ENCODE measurements around the gene CEP85L.

Gene CEP85L

DNA sequence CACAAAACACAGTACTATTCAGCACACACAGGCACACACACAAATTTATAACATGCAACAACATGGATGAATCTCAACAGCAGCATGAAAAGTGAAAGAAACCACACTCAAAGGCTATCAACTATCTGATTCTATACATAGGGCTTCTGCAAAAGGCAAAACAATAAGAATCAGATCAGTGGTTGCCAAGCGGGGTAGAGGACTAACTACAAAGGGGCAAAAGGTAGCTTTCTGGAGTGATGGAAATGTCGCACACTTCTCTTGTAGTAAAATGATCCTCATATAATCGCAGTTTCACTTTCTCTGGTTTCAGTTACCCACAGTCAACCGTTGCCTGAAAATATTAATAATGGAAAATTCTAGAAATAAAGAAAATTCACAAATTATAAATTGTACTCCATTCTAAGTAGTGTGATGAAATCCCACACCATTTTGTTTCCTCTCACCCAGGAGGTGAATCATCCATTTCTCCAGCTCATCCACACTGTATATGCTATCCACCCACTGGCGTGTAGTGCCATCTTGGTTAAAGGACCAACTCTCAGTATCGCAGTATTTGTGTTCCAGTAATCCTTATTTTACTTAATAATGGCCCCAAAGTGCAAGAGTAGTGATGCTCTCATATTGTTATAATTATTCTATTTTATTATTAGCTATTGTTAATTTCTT lies 116.1 kb downstream of the CEP85L start:
- no peak for DNase-seq

DNA sequence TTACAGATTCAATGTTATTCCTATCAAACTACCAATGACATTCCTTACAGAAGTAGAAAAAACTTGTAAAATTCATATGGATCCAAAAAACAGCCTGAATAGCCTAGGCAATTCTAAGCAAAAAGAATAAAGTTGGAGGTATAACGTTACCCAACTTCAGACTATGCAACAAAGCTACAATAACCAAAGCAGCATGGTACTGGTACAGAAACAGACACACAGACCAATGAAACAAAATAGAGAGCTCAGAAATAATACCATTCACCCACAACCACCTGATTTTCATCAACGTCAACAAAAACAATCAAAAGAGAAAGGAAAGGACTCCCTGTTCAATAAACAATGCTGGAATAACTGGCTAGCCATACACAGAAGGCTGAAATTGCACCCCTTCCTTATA lies 120.4 kb downstream of the CEP85L start:
- no peak for DNase-seq

DNA sequence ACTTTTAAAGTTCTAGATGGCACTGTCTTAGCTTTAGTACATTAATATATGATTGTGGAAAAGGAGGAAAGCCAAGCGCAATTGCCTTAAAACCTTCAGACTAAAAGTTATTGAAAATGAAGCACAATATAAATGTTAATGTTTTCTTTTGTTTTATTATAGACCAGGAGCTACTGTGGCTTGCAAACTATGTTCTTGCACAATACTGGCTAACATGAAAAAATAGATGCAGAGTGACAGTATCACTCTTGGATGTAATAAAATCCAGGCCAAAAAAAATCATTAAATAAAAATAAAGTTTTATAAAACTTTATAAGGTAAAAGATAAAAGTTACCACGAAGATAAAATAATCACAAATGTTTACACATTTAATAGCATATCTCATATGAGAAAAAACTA lies 121.6 kb downstream of the CEP85L start:
- DNase-seq, result no peak

DNA sequence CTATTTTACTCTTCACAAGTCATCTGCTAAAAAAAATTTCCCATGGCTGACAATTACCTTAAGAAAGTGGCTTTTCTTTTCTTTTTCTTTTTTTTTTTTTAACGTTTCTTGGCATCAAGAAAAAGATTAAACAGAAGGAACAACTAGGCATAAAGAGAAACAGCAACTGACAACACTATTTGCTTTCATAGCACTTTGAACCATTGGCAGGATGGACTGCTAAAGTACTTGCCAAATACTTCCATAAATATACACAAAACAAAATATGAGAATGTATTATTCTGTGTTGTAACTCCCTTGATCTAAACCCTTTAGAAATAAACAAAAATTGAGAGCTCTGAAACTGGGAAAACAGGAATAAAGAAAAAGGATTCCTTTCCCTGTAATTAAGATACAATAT lies 123.3 kb downstream of the CEP85L start:
- DNase-seq, result no peak

DNA sequence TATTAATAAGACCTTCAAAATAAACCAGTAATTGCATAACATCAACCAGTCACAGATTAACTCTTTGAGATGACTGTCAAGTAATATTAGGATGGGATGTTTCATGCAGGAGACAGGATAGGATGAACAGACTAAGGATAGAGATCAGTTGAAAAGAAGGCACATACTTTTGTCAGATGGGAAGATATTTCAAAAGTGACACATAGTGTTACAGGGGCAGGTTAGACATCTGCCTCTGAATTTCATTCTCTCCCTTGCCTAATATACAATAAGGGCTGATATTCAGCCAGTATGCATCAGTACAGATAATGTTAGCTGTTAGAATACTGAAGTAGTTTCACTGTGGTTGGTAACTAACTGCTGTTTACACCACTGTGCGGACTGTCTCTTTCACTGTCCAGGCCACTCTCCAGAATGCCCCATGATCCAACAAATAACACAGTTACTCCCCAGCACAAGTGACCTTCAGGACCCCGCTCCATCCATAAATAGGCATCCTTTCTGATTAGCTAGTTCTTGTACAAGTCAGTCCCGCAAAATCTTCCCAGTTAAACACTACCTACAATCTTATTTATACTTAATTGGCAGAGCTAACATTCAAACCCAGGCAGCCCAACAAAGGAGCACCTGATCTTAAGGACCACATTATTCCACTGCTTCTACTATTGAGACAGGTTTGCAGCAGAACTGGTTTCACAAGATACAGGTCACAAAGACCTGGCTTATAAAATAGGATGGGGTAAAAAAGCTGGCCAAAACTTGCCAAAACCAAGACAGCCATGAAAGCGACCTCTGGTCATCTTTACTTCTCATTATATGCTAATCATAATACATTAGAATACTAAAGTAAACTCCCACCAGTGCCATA lies 125.2 kb downstream of the CEP85L start:
- no peak for DNase-seq

DNA sequence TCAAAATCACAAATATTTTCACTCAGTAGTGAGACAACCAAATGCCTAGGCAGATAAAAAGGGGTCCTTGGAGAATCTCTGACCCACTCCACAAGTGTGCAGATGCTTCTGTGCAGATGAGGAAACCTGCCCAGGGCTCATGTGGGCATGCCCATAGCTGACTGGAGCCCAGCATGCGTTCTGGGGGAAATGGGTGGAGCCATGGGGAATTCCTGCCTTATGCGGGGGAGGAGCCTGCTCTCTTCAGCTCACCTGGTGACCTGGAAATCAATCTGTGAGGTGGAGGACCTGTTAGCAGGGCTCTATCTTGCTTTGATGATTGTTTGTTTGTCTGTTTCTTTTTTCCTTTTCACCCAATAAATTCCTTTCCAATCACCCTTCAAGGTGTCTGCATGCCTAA lies 126.7 kb downstream of the CEP85L start:
- DNase-seq, result no peak

DNA sequence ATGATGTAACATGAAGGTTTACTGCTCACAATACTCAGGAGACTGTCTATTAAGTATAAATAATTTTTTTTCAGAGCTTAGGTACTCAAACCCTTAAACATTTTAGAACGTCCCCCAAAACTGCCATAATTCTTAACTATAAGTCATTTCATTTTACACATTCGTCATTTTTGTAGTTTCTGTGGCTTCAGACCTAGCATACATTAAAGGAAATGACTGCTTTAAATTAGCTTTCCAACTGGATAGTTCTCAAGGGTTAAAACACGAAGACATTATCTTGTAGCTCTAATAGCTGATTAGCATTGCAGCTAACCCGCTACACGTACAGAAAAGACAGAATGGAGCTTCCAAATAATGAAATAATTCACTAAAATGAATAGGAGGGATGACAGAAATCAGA lies 128.2 kb downstream of the CEP85L start:
- no peak for DNase-seq

DNA sequence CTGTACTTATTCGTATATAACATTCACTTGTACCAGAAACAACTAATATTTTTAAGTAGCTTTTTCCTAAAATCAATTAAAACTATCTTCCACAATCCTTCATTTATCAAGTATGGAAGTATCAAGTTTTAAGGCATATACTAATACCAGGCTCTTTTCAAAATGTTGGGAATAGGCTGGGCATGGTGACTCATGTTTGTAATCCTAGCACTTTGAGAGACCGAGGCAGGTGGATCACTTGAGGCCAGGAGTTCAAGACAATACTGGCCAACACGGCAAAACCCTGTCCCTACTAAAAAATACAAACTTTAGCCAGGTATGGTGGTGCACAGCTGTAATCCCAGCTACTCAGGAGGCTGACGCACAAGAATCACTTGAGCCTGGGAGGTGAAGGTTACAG lies 129.0 kb downstream of the CEP85L start:
- DNase-seq, result no peak

DNA sequence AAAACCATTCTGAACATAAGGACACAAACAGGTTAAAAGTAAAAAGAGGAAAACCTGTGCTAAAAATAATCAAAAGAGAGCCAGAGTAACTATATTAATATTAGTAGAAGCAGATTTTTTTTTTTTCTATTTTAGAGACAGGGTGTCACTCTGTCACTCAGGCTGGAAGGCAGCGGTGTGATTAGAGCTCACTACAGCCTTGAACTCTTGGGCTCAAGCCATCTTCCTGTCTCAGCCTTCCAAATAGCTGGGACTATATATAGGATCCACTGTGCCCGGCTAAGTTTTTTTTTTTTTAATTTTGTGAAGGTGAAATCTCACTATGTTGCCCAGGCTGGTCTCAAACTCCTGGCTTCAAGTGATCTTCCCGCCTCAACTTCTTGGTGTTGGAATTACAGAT lies 136.7 kb downstream of the CEP85L start:
- no peak for DNase-seq

DNA sequence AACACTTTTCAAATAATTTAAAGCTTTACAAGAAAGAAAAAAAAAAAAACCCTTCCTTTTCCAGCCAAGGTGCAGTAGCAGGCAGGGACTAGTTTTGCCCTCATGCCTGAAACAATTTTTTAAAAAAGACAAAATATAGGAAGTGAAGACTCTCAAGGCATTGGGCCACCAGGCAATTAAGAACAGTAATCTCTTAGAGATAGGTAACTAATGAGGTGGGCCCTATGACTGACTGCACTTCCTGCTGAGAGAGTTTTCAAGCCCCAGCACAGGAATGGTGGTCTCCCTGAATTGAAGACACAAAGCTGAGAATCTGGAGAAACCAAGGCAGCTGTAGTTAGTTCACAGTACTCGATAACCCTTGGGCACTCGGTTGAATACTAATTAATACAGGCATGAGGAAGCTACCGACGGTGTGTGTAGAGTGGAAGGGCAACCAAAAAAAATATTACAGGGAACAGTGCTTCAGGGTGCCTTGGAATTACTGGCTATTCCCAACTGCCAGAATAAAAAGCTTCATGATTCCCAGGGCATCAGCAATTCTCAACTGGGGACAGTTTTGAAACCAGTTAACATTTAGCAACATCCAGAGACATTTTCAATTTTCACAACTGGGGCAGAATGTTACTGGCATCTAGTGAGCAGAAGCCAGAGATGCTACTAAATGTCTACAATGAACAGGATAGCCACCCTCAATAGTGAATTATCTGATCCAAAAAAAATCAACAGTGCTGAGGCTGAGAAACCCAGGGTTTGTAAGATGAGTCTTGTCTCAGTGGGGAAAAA lies 139.3 kb downstream of the CEP85L start:
- no peak for DNase-seq

DNA sequence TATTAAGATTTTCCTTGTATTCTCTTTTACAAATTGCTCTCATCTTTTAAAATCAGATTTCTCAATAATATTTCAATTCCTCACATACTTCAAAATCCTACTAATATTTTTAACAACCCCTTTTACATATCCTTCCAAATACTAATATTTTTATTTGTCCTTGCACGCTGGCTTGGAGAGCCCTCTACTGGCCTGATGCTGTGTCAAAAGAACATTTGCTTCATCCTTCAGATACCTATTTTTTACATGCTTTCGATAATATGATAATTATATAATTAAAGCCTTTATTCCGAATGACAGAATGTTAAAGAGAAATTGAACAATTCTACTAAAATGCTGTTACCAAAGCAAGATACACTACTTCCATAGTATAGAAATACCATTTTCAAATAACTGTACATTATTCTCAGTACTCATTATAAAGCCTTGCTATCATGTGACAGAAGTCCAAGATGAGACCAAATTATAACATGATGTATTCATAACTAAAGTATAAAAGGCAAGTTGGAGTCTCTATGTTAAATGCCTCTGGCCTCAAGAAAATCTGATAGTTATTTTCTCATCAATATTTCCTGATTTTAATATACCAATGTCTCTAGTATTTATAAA lies 142.3 kb downstream of the CEP85L start:
- DNase-seq, result no peak

DNA sequence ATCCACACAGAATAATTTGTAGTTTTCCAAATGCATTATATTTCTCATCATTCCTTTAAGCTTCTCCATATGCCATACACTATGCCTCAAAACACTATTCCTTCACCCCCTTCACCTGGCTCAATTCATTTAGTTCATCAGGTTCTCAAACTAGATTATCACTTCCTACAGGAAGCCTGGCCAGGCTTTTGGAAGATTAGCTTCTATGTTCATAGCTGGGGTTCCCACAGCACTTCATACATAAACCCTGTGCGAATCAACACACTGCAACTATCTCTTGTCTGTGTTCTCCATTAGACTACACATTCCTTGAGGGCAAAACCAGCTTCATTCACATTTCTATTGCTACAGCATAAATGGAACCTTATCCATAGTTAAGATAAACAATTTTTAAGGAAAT lies 143.8 kb downstream of the CEP85L start:
- no peak for DNase-seq

DNA sequence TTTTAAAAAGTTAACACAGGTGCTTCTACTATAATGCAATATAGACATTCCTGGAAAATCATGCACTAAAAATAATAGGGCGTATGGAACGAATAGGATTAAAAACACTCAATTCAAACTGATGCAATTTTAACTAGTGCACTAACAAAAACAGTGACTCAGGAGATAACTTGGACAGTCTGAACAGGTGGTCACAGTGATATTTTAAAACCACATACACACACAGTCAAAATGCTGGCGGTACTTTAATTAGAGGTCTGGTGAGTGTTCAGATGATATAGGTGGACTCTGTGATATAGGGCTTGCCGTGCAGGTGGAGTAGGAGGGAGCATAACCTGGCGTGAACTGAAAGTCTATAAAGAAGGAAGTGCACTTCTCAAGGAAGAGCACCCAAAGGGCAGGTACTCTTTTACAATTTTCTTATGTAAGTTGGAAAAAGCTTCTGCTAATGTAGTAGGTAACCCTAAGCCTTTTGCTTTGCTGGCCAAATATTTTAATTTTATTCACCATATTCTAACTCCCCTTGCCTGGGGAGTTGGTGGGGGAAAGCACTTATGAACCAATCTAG lies 145.2 kb downstream of the CEP85L start:
- DNase-seq, result no peak

DNA sequence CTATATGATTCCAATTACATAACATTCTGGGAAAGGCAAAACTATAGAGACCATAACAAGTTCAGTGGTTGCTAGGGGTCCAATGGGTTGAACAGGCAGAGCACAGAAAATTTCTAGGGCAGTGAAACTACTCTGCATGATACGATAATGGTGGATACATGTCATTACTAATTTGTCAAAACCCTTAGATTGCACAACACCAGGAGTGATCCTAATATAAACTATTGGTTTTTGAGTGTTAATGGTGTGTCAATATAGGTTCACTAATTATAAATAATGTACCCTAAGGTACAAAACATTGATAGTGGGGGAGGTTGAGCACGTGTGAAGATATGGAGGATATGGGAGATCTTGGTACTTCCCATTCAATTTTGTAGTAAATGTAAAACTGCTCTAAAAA lies 145.7 kb downstream of the CEP85L start:
- DNase-seq, result no peak

DNA sequence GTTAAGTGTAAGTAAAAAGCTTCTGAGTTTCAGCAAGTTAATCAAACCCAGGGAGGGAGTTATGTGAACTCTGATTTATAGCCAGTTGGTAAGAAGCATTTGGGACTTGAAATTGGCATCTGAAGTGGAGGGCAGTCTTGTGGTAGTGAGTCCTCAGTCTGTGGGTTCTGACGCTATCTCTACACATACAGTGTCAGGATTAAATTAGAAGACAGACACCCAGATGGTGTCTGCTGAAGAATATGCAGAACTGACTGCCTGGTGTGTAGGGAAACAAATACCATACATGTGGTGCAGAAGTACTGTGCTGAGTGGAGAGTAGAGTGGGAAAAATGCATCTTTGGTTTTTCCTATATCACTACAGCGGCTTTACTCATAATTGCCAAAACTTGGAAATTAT lies 146.8 kb downstream of the CEP85L start:
- DNase-seq, result no peak

DNA sequence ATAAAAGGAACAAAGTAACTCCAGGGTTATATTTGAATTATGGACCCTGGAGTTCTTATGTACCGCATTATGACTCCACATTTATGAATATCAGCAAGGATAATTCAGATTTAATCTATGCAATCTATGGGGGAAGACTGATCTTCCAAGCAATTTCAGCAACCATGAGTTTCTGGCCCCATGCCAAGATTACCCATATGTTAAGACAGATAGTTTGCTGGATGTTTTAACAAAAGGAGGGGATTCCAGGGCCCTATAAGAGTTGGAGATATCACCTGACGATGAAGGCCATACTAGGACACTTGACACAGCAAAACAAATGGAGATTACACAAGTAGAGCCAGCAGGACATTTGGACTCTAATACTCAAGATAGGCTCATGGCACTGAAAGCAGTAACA lies 149.2 kb downstream of the CEP85L start:
- DNase-seq, result no peak

DNA sequence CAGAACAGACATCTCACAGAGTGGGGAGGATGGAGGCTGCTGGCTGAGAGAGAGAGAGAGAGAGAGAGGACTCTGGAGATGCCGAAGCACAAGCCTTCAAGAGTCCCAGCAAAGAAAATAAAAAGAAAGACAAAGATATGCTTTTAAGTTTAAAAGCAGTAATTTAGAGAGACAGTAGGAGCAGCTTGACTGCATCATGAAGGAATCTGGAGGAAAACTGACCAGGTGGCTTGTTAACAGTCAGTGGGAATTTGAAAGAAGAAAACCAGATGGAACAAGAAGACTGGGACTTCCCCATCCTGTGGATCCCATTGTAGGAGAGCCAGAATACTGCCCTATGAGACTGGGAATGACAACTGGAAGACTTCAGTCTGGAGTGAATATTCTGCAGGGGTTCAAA lies 149.6 kb downstream of the CEP85L start:
- DNase-seq, result no peak

DNA sequence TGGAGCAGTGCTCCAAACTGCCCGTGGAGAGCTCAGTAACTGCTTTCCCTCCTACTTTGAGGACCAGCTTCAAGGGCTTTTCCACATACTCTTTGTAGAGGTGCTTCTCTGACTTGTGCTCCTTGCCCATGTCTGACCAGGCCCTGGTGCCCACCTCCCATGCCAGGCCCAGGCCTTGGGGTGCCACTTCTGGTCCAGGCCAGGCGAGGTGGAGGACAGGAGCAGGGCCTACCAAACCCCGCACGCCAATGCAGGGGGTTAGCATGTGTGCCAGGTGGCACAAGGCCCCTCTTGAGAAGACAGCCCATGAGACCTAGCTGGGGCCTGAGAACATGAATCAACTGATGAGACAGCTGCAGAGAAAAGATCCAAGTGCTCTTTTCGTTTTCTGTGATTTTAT lies 150.3 kb downstream of the CEP85L start:
- DNase-seq, result no peak

DNA sequence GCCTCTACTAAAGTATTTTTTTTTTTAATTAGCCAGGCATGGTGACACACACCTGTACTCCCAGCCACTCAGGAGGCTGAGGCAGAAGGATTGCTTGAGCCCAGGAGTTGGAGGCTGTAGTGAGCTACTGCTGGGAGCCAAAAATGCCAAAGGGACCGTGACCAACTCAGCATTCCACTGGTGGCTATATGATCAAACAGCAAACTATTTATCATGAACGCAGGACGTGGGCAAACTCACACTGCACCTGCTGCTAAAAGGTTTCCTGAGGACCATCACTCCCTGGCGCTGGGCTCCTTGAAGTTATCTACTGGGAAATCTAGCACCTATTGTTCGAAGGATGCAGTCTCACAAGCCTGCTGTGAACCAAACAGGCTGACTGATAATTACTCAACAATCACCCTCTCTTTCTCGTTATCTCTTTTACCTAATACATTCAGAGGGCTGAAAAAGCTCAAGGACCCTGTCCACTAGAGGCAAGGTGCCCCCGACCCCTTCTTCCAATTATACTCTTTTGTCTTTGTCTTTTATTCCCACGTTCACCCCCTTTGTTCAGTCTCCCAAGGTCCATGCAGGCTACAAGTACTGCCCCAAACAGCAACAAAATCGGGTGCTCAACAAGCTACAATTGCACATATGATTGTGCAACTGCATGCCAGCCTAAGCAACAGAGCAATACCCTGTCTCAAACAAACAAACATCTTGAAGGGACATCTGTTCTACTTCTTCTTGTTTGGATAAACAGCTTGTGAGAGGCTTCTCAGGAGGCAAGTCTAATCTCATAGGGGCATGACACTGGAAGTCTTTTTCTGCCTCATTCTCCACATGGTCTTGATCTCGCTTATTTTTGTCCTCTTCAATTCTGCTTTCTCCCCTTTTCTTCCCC lies 151.0 kb downstream of the CEP85L start:
- no peak for DNase-seq

DNA sequence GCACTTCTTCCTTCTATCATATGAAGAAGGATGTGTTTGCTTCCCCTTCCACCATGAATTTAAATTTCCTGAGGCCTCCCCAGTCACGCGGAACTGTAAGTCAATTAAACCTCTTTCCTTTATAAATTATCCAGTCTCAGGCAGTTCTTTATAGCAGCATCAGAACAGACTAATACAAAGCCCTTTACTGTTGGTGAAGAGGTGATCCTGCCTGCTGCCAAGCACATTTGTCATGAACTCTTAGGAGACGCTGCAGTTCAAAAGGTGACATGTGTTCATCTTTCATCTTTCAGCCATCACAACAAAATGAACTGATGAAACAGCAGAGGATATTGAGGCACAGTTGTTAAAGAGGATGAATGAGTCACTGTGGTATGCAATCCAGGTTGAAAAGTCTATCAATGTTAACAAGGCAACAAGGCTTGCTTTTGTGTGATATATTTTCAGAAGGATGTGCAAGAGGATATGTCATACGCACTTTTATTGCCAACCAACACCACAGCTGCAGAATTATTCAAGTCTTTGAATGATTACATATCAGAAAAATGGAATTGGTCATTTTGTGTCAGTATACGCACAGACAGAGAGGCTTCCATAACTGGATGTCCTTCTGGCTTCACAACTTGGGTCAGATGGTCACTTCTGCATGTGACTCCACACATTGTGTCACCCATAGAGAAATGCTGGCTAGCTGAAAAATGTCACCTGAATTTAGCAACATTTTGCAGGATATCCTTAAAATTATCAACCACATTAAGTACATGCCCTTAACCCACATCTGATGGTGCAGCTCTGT lies 155.7 kb downstream of the CEP85L start:
- DNase-seq, result no peak

DNA sequence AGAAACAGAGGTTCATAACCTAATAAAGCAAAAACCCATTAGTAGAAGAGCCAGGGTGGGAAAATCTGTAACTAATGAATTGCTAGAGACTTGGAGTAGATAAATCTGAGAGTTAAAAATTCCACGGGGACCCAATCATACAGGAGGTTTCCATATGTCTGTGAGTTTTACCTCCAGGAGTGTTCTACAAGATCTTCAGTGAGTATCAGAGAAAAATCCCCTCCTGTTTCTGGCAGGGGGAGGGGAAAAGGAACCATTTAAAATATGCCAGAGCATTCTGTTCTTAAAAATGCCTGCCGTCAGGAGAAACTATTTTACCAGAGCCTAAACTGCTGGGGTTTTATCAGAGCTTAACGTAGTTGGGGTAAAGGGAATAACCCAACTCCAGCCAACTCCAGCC lies 157.3 kb downstream of the CEP85L start:
- DNase-seq, result no peak

All from stimulated activated CD4-positive, alpha-beta T cell treated with anti-CD3 and anti-CD28 coated beads, Interleukin-1b, Interleukin-23, amount 100 ng/mL, for 48 hours (primary cell).